Suprapubic skin (tissue), 4 donors: ENCODE results near the gene SPOCK1.

ENCODE experiments used
- POLR2A ChIP-seq, 2 donors: fragments of 450-650 bp; IDR thresholded peaks; one replicate each; pipeline ENCODE4 v1.6.1; 2017; ENCODE audit warnings: antibody characterized with exemption in 2 of 2, mild to moderate bottlenecking in 2 of 2, moderate library complexity in 2 of 2
- POLR2AphosphoS5 ChIP-seq, 3 donors: sonication (generic); formaldehyde crosslinking; IDR thresholded peaks; one replicate each; pipeline ENCODE4 v1.6.1; 2017; ENCODE audit warnings: antibody characterized with exemption in 3 of 3
- TF ChIP-seq, protein P1 (sequence below), 2 donors: fragments of 200-600 bp in 1 of 2; fragments of 450-650 bp in 1 of 2; sonication (generic) in 1 of 2; IDR thresholded peaks; one replicate each; pipeline ENCODE4 v1.5.1; 2016 to 2019; ENCODE audit warnings: antibody characterized with exemption in 2 of 2, mild to moderate bottlenecking in 1 of 2, moderate library complexity in 1 of 2

DNA sequence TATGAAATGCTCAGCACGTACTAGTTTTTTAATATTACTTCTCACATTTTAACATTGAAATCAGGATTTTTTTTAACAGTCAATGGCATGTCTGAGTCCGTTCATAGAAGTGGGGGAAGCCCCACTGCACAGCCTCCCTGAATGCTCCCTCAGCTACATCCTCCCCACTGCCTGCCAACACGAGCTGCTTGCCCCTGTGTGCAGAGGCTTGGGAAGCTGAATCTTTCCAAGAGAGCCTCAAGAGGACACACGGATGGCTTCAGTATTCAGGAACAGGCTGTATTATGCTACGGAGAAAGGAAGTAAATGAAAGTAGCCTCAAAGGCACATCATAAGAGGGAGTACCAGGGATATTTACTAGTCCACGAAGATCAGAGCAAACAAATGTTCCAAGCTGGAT, 248.7 kb downstream of the SPOCK1 start:
- no peak for TF ChIP-seq POLR2A (IDR thresholded peaks at IDR 0.05)
- TF ChIP-seq, protein P1, sequence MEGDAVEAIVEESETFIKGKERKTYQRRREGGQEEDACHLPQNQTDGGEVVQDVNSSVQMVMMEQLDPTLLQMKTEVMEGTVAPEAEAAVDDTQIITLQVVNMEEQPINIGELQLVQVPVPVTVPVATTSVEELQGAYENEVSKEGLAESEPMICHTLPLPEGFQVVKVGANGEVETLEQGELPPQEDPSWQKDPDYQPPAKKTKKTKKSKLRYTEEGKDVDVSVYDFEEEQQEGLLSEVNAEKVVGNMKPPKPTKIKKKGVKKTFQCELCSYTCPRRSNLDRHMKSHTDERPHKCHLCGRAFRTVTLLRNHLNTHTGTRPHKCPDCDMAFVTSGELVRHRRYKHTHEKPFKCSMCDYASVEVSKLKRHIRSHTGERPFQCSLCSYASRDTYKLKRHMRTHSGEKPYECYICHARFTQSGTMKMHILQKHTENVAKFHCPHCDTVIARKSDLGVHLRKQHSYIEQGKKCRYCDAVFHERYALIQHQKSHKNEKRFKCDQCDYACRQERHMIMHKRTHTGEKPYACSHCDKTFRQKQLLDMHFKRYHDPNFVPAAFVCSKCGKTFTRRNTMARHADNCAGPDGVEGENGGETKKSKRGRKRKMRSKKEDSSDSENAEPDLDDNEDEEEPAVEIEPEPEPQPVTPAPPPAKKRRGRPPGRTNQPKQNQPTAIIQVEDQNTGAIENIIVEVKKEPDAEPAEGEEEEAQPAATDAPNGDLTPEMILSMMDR (IDR thresholded peaks at IDR 0.05): no peak
- no peak for TF ChIP-seq POLR2AphosphoS5 (IDR thresholded peaks at IDR 0.05)
